AG09309 (cell line): ENCODE results near the gene AHNAK2.
"Not testable (repeated sequence)": the region's sequence is repeated elsewhere in the genome, so short reads cannot be mapped to it uniquely, and the experiment has no call there.

ENCODE experiments used
- DNase-seq: peaks from one replicate; pipeline ENCODE4 v3.0.0-alpha.2; 2010; ENCODE audit warnings: low read depth
- H3K4me3 ChIP-seq: 2 replicates; pipeline ENCODE4 v1.5.1; 2011; ENCODE audit warnings: mild to moderate bottlenecking, low read depth, low read length, moderate library complexity; ENCODE audit not compliant: control insufficient read depth
- CTCF ChIP-seq: IDR thresholded peaks from 2 replicates; pipeline ENCODE4 v1.5.1; 2011; ENCODE audit warnings: mild to moderate bottlenecking, low read depth, low read length, inconsistent platforms; ENCODE audit not compliant: insufficient read depth, control insufficient read depth; ENCODE audit errors: missing control alignments

AHNAK2 gene

GRCh38 chr14:104957146-104958113 lies 20.7 kb downstream of the AHNAK2 start:
- H3K4me3 ChIP-seq = no peak overlapping the region
- no peak for TF ChIP-seq CTCF
- no peak for DNase-seq

- TF ChIP-seq CTCF = no peak
- DNase-seq = no peak
- no peak overlapping the region for H3K4me3 ChIP-seq
Measured at GRCh38 chr14:104956290-104956890, 21.8 kb downstream of the AHNAK2 start.

GRCh38 chr14:104955396-104955770 lies 22.8 kb downstream of the AHNAK2 start:
- no peak overlapping the region for H3K4me3 ChIP-seq
- DNase-seq = no peak
- no peak for TF ChIP-seq CTCF

- no peak for TF ChIP-seq CTCF
Measured at GRCh38 chr14:104954746-104955395, 23.3 kb downstream of the AHNAK2 start.

GRCh38 chr14:104953896-104954656 lies 24.1 kb downstream of the AHNAK2 start:
- no peak for DNase-seq
- TF ChIP-seq CTCF = no peak
- H3K4me3 ChIP-seq = no peak overlapping the region

More at GRCh38 chr14:104954746-104955395, 23.3 kb downstream of the AHNAK2 start:
- H3K4me3 ChIP-seq = no peak overlapping the region
- DNase-seq = no peak

GRCh38 chr14:104953097-104953496 lies 25.1 kb downstream of the AHNAK2 start:
- no peak for TF ChIP-seq CTCF
- no peak overlapping the region for H3K4me3 ChIP-seq
- no peak for DNase-seq

- H3K4me3 ChIP-seq, DNase-seq: not testable (repeated sequence)
Measured at GRCh38 chr14:104951863-104952657, 26.1 kb downstream of the AHNAK2 start.

GRCh38 chr14:104950701-104951100 lies 27.5 kb downstream of the AHNAK2 start:
- H3K4me3 ChIP-seq, DNase-seq: not testable (repeated sequence)
